HG03442 (cell line): ENCODE measurements around the gene GRN.
A peak's percentile ranks its signal among the peaks of the same experiment; 100 is the strongest.

Experiments
- ATAC-seq: cut with Tn5 transposase; IDR thresholded peaks from one replicate; pipeline ENCODE4 v1.9.1; 2021; ENCODE audit warnings: mild to moderate bottlenecking, moderate library complexity; ENCODE audit not compliant: unreplicated experiment

Gene GRN

DNA sequence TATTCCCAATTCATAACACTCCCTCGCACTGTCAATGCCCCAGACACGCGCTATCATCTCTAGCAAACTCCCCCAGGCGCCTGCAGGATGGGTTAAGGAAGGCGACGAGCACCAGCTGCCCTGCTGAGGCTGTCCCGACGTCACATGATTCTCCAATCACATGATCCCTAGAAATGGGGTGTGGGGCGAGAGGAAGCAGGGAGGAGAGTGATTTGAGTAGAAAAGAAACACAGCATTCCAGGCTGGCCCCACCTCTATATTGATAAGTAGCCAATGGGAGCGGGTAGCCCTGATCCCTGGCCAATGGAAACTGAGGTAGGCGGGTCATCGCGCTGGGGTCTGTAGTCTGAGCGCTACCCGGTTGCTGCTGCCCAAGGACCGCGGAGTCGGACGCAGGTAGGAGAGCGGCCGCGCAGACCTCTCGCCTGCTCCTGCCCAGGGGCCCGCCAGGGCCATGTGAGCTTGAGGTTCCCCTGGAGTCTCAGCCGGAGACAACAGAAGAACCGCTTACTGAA, at the start of gene GRN:
Gene GRN (plus strand): TSS at position 364 of the 515 bp plus-strand sequence. CDS start 3,863 bp downstream, outside the sequence.
- peak; percentile 62 for ATAC-seq

- ATAC-seq, result no peak
Observed at GRCh38 chr17:44297975-44298374, 47.1 kb upstream of the GRN start.

DNA sequence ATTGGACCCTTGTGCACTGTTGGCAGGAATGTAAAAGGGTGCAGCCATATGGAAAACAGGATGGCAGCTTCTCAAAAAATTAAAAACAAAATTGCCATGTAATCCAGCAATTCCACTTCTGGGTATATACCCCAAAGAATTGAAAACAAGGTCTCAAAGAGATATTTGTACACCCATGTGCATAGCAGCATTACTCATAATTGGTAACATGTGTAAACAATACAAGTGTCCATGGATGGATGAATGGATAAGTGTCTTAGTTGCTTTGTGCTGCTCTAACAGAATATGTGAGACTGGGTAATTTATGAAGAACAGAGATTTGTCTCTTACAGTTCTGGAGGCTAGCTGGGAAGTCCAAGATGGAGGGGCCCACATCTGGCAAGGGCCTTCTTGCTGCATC, 40.5 kb upstream of the GRN start:
- ATAC-seq, result no peak

DNA sequence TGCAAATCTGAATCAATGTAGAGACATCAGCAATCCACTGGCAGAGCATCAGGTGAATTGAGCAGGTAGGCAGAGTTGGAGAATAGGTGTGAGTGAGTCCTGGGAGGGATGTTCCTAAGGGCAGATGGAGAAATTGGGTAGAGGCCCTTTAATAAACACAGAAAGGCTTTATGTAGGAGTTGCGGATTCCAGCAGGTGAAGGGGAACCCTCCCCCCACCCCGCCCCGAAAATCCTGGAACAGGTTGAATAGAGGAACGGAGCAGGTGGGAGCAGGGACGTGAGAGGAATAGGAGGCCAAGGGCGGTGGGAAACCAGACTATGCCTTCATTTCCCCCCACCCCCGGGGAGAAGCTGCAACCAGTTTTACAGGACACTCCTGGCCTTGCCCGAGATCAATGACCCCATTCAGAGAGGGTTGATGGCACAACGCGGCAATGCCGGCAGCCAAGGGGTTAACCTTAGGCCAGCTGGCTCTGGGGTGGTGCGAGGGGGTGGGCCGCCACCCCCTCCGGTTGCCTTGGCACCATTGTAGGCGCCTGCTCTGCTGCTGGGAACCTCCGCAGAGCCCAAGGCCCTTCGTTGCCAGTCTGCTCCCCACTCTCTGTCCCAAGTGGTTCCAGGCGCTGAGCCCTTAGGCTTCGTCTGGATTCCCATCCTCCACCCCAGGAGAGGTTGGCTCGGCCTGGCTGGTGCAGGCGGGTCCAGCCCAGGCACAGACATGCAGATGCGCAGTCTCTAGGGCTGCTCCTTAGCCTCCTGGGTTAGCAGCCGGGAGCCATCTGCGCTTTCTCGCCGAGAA, 37.5 kb upstream of the GRN start:
- ATAC-seq, result no peak

DNA sequence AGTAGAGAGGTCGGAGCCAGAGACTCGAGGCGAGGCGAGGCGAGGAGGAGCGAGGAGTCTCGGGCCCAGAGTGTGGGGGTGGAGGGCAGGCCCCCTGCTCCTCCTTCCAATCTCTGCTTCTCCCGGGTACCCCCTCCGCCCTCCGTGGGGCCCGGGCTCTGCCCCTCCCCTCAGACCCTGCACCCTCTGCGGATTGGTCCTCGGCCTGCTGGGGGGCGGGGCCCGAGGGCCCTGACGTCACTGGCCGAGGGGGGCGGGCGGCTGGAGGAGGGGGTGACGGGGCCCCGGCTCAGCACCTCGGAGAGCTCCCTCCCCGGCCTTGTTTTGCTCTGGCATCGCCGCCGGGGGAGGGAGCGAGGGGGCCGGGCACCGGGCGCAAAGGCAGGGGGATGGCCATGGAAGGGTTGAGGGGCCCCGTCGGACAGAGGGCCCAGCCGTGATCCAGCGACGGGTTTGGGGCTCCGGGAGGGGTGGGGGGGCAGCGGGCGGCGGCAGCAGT, 36.7 kb upstream of the GRN start, which contains the start of gene RUNDC3A:
Gene RUNDC3A (plus strand): TSS at position 282 of the 499 bp plus-strand sequence. CDS start 232 bp downstream, outside the sequence.
- no peak for ATAC-seq

DNA sequence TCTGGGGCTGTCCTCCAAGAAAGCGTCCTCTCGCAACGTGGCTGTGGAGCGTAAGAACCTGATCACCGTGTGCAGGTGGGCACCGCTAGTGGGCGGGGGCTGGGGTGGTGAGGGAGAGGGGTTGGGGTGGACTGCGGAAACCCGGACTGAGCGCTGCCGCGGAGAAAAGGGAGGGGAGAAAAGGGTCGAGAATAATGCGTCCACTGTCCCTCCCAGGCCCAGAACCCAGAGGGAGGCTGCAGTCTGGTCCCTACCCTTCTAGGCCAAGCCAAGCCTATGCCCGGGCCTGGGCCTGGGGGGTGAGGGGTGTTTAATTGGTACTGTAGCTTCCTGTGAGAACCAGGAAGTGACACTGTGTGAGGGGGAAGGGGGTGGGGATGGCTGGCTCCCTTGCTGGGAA, 36.2 kb upstream of the GRN start:
- ATAC-seq, result no peak

DNA sequence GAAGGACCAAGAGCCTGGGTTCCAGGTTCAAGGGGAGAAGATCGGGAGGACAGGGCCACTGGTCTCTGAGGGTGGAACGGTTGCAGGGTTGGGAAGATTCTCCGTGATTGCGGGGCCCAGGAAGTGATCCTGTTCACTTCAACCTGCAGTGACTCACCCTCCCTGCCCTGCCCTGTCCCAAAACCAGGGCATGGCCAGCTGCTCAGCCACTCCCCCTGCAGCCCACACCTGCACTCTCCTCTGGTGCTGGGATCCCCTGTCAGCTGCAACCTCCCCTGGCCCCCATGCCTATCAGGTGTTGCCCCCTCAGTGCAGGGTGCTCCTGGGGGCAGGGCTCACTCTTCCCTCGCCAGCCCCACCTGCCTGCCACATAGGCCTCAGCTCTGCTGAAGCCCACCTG, 35.6 kb upstream of the GRN start:
- no peak for ATAC-seq

DNA sequence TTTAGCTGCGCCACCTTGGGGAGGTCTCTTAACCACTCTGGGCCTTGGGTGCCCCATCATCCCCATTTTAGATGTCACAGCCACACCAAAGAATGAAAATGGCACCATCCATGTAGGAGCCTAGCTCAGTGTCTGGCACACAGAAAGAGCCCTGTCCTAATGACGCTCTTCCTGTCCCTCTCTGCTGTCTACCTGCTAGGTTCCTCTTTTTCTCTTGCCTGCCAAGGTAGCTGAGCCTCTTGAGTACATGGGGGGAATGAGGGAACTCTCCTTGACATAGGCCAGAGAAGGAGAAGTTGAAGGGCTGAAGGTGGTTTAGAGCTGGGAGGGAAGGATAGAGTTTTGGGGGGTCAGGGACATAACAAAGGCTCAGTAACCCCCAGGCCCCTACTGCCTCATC, 34.9 kb upstream of the GRN start:
- no peak for ATAC-seq

DNA sequence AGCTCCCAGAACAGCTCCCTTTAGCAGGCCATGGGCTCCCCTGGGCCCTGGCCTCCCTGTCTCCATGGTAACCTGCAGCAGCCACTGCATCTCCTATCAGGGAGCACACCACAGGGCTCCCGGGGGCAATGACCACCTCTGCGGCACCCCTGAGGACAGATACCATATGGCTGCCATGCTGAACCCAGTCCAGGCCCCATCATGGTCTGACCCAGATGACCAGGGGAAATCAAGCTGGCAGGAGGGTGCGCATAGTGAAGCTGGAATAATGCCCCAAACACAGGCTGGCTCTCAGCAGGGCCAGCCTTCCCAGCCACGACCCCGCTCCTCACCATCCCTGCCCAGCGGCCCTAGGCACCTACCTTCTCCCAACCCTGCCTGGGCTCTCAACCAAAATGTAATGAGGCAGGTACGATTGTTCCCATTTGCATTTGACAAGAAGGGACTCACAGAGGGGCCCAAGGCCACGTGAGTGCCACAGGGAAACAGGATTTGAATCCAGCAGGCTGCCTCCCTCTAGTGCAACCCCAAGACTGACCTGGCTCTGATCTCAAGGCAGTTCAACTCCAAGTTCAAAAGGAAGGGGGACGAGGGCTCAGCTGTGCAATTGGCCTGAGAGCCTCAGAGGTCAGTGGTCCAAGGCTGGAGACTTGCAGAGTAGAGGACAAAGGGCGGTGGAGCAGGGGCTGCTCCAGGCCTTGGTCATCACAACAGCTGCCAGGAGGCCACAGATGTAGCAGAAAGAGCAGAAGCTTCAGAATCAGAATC, 34.3 kb upstream of the GRN start:
- ATAC-seq, result no peak

GRCh38 chr17:44311562-44312181, 33.4 kb upstream of the GRN start:
- no peak for ATAC-seq

- no peak for ATAC-seq
Observed at GRCh38 chr17:44312396-44313104, 32.6 kb upstream of the GRN start.

DNA sequence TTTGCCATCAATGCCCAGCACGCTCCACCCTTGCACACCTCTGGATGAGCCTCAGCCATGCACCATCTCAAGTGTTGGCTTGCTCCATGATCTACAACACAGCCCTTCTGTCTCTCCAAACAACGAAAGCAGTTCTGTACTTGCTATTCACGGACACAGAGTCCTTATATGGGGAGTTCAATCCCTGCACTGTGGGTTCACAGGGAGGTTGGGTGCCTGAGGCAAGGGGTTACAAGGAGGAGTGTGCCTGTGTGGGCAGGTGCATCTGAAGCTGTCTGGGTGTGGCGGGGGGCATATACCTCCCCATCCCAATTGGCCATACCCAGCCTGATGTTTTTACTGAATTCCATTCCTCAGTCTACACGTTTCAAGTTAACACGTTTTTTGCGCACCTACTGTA, 31.1 kb upstream of the GRN start:
- ATAC-seq, result no peak

- no peak for ATAC-seq
Observed at GRCh38 chr17:44314524-44314868, 30.6 kb upstream of the GRN start.

DNA sequence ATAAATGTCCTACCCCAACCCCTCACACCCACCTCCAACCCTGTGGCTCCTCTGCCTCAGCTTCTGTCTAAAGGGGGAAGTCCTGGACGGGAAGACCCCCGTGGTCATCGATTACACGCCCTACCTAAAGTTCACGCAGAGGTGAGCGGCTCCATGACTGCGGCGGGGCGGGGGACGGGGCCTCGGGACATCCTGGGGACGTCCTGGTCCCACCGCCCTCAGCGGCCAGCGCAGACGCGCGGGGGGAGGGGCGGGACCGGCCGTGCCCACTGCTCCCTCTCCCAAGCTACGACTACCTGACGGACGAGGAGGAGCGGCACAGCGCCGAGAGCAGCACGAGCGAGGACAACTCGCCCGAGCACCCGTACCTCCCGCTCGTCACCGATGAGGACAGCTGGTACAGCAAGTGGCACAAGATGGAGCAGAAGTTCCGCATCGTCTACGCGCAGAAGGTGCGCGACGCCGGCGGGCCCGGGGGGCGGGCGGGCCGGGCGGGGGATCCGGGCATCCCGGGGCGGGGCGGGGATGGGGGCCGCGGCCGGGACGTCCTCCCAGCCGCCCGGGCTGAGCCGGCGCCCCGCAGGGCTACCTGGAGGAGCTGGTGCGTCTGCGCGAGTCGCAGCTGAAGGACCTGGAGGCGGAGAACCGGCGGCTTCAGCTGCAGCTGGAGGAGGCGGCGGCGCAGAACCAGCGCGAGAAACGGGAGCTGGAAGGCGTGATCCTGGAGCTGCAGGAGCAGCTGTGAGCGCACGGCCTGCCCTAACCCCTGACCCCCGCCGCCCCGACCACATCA, 30.0 kb upstream of the GRN start:
- ATAC-seq, result no peak

DNA sequence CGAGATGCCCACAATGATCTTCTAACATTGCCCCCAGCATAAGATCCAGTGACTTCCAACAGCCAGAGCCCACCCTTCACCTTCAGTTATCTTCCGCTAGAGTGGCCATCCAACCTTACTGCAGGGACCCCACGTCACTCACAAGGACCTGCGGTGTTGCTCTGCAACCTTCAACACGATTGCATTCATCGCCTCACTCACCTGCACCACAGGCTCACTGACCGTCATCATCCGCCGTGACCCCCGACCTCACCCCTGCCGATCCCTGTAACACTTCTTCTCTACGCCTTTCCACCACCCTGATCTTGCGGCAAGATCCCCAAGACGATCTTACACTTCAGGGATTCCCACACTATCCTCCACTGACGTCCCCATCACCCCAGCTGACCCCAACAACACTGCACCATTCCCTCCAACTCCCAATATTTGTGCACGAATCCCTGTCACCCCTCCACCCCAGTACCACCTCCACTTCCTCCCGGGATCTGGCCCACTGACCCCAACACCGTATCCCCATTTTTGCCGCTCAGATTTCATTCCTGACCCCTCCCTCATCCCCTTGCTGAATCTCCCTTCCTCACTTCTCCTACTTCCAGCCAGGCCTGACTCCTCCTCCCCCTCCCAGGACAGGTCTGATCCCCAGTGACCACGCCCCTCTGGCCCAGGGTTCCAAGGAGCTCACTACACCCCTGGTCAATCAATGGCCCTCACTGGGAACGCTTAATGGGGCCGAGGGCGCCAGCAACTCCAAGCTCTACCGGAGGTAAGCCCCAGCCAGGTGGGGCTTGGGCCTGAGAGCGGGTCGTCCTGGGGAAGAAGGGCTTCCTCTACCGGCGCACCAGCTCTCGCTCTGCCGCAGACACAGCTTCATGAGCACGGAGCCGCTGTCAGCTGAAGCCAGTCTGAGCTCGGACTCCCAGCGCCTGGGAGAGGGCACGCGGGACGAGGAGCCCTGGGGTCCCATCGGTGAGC, 29.1 kb upstream of the GRN start:
- no peak for ATAC-seq

GRCh38 chr17:44317545-44317944, 27.6 kb upstream of the GRN start:
- no peak for ATAC-seq

GRCh38 chr17:44318077-44318892, 26.8 kb upstream of the GRN start:
- no peak for ATAC-seq

DNA sequence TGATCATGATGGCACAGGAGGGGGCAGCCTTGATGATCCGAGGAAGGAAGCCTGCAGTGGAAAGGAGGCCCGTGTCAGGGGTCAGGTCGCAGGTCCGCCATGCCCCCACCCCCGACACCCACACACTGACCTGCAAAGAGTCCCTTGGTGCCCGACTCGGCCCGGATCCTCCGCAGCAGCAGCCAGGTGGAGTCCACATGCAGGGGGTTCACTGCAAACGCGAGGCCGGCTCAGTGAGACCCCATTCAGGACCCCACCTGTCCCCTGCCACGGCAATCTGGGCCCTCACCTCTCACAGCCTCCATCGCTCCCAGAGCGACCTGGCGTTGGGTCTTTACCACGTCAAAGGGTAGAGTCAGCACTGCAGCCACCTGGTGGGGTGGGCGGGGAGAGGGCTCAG, 25.0 kb upstream of the GRN start:
- no peak for ATAC-seq
